Measurements from ENCODE around the gene ACSS3.
"Not testable (repeated sequence)": the region's sequence is repeated elsewhere in the genome, so short reads cannot be mapped to it uniquely, and the experiment has no call there.

Gene ACSS3

GRCh38 chr12:81043979-81044740 lies 33.7 kb upstream of the ACSS3 start:
- no peaks in the 10 kb centered on the region for H3K4me1 ChIP-seq (ENCODE audit: low read length)
- H3K4me3 ChIP-seq (ENCODE audit: low read length): no peak overlapping the region
- H3K27me3 ChIP-seq (ENCODE audit: low read depth, low read length): no peaks in the 10 kb centered on the region
- no peak overlapping the region for H3K4me2 ChIP-seq (ENCODE audit: low read length)
- H3K9me3 ChIP-seq (ENCODE audit: insufficient read depth, low read length): no peaks in the 10 kb centered on the region
- H2AFZ ChIP-seq (ENCODE audit: low read depth, low read length): no peak overlapping the region
- H3K36me3 ChIP-seq (replicated peaks; ENCODE audit: low read depth, low read length): no peaks in the 10 kb centered on the region
- H3K9ac ChIP-seq (ENCODE audit: low read length): no peak overlapping the region
- TF ChIP-seq CTCF (IDR thresholded peaks at IDR 0.05; ENCODE audit: low read depth, low read length): no peak
- TF ChIP-seq EZH2phosphoT487 (IDR thresholded peaks at IDR 0.05; ENCODE audit: low read depth): no peak
- H4K20me1 ChIP-seq (ENCODE audit: insufficient read depth, low read length): no peaks in the 10 kb centered on the region
- no peaks in the 10 kb centered on the region for H3K79me2 ChIP-seq (ENCODE audit: low read length)
- no peak overlapping the region for H3K27ac ChIP-seq (ENCODE audit: low read length)

- not testable (repeated sequence) for H3K4me3 ChIP-seq (ENCODE audit: low read length); H3K27ac ChIP-seq (ENCODE audit: low read length); H3K79me2 ChIP-seq (ENCODE audit: low read length); H3K9me3 ChIP-seq (ENCODE audit: insufficient read depth, low read length); H3K4me1 ChIP-seq (ENCODE audit: low read length); H3K9ac ChIP-seq (ENCODE audit: low read length); H3K36me3 ChIP-seq (replicated peaks; ENCODE audit: low read depth, low read length); H3K4me2 ChIP-seq (ENCODE audit: low read length); H3K27me3 ChIP-seq (ENCODE audit: low read depth, low read length); H2AFZ ChIP-seq (ENCODE audit: low read depth, low read length); H4K20me1 ChIP-seq (ENCODE audit: insufficient read depth, low read length)
Observed at GRCh38 chr12:81064971-81065370, 12.9 kb upstream of the ACSS3 start.

GRCh38 chr12:81070846-81071245 lies 7.0 kb upstream of the ACSS3 start:
- H3K4me2 ChIP-seq (ENCODE audit: low read length): no peak overlapping the region
- no peaks in the 10 kb centered on the region for H3K36me3 ChIP-seq (replicated peaks; ENCODE audit: low read depth, low read length)
- H2AFZ ChIP-seq (ENCODE audit: low read depth, low read length): no peak overlapping the region
- no peaks in the 10 kb centered on the region for H3K9me3 ChIP-seq (ENCODE audit: insufficient read depth, low read length)
- H3K4me3 ChIP-seq (ENCODE audit: low read length): no peak overlapping the region
- no peaks in the 10 kb centered on the region for H4K20me1 ChIP-seq (ENCODE audit: insufficient read depth, low read length)
- TF ChIP-seq EZH2phosphoT487 (IDR thresholded peaks at IDR 0.05; ENCODE audit: low read depth) (no peak), CTCF (IDR thresholded peaks at IDR 0.05; ENCODE audit: low read depth, low read length) (no peak)
- no peaks in the 10 kb centered on the region for H3K79me2 ChIP-seq (ENCODE audit: low read length)
- peaks cover 7% of the 10 kb centered on the region; the same call in 1 of the 2 replicates for H3K4me1 ChIP-seq (ENCODE audit: low read length)
- no peak overlapping the region for H3K9ac ChIP-seq (ENCODE audit: low read length)
- H3K27ac ChIP-seq (ENCODE audit: low read length): no peak overlapping the region
- H3K27me3 ChIP-seq (ENCODE audit: low read depth, low read length): no peaks in the 10 kb centered on the region

- H2AFZ ChIP-seq (ENCODE audit: low read depth, low read length): no peak overlapping the region; the same call in 1 of the 2 replicates
- H4K20me1 ChIP-seq (ENCODE audit: insufficient read depth, low read length): no peaks in the 10 kb centered on the region
- no peak overlapping the region for H3K4me3 ChIP-seq (ENCODE audit: low read length)
- no peak overlapping the region for H3K9ac ChIP-seq (ENCODE audit: low read length)
- no peaks in the 10 kb centered on the region for H3K36me3 ChIP-seq (replicated peaks; ENCODE audit: low read depth, low read length)
- no peak for TF ChIP-seq EZH2phosphoT487 (IDR thresholded peaks at IDR 0.05; ENCODE audit: low read depth)
- TF ChIP-seq CTCF (IDR thresholded peaks at IDR 0.05; ENCODE audit: low read depth, low read length): no peak
- no peaks in the 10 kb centered on the region for H3K9me3 ChIP-seq (ENCODE audit: insufficient read depth, low read length)
- peaks cover 9% of the 10 kb centered on the region; the same call in 1 of the 2 replicates for H3K4me1 ChIP-seq (ENCODE audit: low read length)
- H3K79me2 ChIP-seq (ENCODE audit: low read length): no peaks in the 10 kb centered on the region
- no peak overlapping the region; the same call in 1 of the 2 replicates for H3K4me2 ChIP-seq (ENCODE audit: low read length)
- H3K27me3 ChIP-seq (ENCODE audit: low read depth, low read length): no peaks in the 10 kb centered on the region
- H3K27ac ChIP-seq (ENCODE audit: low read length): no peak overlapping the region
Observed at GRCh38 chr12:81075539-81075938, 2.3 kb upstream of the ACSS3 start.

All from OCI-LY3 (cell line).